HG03135 (cell line): ENCODE measurements around the gene SLC4A2.

Source experiments
- ATAC-seq: cut with Tn5 transposase; IDR thresholded peaks from one replicate; pipeline ENCODE4 v1.9.1; 2021; ENCODE audit warnings: mild to moderate bottlenecking, moderate library complexity; ENCODE audit not compliant: unreplicated experiment

Gene SLC4A2

DNA sequence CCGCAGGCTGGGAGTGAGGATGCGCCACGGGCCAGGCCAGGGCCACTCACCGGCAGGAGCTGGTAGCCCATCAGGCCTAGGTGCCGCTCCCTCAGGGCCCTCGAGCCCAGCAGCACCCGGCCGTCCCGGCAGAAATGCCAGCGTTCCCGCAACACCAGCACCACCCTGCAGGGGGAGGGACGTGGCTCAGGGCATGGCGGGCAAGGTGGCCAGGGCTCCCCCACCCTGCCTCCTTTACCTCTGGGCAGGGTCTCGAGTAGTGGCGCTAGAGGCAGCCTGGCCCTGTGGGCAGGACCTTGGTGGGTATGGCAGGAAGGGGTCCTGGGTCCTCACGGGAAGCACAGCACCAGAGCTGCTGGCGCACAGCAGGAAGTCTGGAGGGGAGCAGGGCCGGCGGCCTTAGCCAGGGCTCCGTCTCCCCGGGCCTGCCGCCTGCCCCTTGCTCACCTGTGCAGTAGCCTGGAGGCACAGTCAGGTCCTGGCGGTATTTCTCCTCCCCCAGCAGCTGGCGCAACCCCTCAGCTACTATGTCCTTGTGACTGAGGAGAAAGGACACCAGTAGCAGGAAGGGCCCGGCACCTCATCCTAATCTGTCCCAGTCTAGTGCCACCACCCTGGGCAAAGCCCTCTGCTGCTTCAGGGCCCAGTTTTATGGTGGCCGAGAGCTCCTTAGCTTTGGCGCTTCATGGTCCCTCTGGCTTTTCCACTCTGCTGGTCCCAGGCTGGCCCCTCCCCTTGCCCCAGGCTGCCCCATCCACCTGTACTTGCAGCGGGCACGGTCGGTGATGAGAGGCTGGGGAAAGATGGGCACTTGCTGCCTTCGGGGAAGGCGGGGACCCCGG lies 17.7 kb downstream of the SLC4A2 start:
- ATAC-seq, result no peak

DNA sequence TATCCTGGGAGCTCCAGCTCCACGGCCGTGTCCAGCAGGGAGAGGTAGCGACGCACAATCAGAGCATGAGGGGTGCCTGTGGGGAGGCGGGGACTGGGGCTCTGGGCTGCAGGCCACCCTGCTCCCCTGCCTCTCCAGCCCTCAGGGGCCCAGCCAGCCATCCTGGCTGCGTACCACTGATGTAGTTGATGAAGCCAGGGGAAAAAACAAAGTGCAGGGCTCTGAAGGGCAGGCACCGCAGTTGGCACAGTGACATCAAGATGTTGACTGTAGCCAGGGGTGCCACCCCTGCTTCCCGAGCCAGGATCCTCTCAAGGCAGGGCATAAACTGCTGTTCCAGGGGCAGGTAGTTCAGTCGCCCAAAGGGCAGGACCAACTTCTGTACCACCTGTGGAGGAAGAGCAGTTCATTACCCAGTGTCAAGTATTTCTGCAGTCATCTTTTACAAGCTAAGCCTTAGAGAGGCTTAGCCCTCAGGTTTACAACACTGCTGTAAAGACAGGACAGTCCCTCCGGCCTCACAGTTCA lies 18.4 kb downstream of the SLC4A2 start:
- ATAC-seq, result no peak

DNA sequence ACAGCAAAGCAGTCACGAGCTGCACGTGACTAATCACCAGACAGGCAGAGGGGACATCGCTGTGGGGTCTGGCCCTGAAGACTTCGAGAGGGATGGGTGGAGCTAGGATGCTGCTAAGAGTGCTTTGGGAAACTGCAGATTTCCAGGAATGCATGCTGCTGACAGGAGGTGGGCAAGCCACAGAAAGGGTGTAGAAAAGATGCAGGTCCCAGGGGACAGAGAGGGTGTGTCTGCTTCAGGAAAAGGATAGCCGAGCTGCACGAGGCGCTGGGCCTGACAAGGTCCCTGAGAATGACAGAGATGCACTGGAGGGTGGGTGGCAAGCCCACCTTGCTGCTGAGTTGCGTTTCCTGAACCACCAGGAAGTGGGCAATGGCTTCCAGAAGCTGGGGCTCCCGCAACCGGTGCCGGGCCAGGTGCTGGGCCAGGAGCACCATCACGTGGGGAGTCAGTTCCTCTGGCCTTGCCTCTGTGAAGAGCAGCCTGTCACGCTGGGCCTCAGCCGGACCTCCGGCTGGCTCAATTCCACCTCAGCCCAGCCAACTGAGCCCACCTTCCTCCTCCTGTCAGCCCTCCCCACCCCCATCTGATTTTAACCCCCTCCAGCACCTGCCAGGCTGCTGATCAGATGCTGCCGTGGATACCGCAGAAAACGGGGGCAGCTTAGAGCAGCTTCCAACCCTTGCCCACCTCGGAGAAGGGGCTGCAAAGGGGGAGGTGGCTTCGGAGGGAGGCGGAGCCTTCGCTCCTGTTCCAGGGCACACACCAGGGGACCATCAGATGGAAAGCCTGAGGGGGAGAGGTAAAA lies 19.0 kb downstream of the SLC4A2 start:
- ATAC-seq, result no peak

DNA sequence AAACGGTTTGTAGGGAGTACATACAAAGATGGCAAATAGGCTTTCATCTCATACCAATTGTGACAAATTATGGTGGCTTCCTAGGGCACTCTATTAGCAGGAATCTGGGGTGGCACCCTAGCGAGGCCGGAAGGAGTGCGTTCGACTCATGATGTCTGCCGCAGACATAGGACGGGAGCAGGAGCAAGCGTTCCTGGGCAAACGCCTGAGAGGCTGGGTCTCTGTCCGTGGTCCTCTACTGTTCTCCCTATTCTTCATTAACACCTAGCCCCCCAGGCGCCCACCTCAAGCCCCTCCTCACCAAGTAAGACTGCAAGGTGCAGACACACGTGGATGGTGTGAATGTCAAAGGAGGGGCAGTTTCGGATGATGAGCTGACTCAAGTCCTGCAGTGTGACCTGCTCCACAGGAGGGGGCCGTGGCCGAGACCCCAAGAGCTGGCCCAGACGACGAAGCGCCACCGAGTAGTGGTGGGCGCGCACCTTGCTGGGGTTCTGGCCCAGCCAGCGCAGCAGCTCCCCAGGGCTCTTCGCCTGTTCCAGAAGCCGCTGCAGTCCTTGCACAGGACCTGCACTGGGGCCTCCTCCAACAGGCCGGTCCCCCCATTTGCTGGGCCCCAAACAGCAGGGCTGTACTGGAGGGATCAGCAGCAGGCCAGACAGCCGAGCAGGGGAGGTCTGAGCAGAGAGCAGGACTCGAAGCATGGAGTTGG lies 20.0 kb downstream of the SLC4A2 start:
- ATAC-seq, result no peak

DNA sequence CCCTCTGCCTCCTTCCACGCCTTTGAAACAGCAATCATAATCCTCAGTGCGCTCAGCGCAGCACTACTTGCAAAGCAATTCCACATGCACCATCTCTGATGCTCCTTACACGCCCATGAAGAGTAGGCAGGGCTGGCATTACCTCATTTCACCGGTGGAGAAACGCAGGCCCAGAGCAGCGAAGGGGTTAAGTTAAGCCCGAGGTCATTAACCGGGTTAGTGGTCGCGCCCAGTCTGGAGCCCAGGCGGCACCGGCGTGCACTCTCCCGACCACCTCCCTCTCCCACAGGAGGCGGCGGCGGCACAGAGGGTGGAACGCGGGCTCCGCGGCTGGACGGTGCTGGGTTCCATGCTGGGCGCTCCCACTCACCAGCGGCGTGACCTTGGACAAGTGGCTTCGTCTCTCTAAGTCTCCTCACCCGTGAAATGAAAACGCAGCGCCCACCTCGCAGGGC lies 20.7 kb downstream of the SLC4A2 start:
- peak; percentile 16 for ATAC-seq

DNA sequence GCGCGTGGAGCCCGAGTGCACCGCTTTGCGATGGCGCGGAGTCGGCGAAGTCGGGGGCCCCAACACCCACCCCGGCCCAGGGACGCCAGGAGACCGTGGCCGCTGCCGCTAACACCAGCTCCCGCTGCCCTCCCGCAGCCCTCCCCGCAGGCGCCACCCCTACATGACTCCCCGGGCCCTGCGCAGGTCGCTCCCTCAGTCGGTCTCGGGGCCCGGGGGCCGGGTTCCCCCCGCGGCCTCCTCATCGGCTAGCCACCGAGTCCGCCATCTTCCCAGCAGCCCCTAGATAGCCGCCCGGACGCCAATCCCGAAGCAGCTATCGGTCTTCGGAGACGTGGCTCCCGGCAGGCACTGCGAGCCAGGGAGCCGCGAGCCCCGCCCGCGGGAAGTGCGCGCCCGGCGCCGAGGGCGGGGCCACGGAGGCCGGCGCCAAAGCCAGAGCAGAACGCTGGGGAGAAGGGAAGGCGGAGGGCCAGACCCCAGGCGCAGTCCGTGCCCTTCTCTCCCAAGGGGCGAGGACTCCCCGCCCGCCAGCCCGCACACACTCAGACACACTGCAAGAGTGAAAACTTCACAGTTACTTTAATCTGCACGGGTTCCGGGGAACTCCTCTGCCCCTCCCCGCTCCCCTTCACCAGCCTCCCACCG lies 21.3 kb downstream of the SLC4A2 start, which contains the start of gene FASTK:
Gene FASTK (minus strand): TSS at position 288 of the 648 bp plus-strand sequence. CDS start 43 bp downstream, at position 245.
- peak; percentile 73 for ATAC-seq

DNA sequence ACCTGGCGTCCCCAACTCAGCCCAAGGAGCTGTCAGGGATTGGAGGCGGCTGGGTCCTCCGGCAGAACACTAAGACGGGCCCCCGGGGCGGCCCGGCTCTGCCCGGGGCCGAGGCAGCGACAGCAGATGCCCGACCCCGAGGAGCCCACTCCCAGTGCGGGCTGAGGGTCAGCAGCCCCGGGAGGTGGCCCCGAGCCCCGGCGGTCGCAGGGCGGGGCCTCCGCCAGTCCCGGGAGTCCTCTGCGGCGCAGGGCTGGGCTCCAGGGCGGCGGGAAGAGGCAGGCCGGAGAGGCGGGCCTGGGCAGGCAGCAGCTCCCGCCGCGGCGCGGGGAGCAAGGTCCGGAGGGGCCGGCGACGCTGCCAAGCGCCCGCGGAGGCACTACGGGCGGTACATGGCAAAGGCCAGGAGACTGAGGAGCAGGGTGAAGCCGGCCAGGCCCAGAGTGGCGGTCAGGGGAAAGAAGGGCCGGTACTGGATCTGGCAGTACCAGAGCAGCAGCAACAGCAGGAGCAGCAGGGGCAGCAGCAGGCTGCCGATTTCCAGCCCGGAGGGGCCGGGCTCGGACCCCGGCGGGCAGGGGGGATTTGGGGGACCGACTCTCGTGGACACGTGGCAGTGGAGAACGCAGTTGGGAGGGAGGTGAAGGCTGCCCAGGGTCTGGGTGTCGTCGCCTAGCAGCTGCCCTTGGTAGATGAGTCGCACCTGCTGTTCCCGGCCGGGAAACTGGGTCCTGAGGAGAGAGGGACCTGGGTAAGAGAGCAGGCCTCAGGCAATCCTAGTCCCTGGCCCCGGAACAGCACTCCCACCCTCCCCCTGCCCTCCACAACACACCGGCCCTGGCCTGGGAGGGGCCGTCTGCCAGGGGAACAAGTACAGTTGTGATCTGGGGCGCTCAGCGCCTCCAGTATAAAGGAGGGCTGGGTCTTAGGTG lies 22.0 kb downstream of the SLC4A2 start:
- ATAC-seq, result no peak

DNA sequence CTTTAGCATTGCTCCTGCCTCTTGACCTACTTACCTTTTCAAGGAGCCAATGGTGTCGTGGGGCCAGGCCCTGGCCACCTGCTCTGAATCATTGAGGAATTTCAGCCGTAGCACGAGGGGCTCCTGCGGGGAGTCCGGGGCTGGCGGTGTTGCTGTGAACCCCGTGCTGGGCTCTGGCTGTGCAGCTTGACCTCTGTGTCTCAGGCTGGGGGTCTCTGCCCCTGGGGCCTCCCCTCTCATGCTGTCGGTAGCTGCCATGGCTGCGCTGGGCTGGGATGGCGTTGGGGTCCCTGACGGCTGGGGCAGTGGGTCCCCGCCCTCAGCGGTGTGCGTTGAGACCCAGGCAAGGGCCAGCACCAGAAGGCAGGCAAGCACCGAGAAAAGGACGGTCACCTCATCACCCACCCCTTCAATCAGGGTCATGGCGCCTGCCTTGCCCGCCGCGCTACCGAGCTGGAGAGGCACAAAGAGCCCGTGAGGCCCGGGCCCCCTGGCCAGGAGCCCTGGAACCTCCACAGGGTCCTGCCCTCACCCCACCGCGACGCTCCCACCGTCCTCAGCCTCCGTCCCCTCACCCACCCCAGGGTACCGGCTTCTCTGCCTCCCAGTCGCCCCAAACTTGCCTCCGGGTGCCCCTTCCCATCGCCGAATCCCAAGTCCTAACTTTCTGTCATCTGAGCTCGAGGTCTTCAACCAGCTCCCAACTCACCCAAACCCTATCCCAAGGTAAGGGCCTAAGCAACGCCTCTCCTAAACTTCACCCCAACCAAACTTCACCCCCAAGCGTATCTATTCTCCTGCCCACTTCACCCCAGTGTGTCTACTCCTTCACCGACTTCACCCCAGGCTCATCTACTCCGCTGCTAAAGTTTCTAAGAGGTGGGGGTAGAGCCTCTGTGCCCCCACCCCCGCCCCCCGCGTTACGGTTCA lies 23.0 kb downstream of the SLC4A2 start:
- no peak for ATAC-seq

DNA sequence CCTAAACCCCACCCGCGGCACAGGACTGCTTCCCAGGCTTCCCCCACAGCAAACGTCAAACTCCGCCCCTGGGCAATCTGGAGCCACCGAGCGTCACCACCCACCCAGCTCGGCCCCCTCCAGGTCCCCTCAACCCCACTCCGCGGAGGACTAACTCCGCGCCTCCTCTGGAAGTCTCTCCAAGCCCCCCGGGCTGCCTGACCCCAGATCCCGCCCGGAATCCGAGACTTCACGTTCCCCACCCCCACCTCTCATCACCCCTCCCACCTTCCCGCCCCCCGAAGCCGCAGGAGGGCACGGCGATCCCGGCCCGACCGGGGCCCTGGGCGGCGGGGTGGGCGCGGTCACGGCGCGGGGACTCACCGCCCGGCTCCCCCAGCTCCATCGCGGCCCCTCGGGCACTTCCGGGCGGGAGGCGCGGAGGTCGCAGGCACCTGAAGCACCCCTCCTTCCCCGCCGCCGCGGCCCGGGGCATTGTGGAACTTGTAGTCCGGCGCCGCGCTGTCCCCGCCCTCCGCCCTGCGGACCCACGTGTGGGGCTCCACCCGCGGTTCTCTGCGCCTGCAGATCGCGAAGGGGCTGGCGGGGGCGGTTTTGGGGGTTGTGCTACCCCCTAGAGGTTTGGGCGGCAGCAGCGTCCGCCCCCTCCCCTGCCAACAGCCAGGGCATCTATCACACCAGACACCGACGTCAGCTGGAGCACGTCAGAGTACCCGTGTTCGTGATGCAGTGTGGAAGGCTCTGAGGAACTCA lies 23.9 kb downstream of the SLC4A2 start, which contains the start of gene TMUB1:
Gene TMUB1 (minus strand): TSS at position 423 of the 753 bp plus-strand sequence. CDS start 930 bp downstream, outside the sequence.
- peak; percentile 44 for ATAC-seq

DNA sequence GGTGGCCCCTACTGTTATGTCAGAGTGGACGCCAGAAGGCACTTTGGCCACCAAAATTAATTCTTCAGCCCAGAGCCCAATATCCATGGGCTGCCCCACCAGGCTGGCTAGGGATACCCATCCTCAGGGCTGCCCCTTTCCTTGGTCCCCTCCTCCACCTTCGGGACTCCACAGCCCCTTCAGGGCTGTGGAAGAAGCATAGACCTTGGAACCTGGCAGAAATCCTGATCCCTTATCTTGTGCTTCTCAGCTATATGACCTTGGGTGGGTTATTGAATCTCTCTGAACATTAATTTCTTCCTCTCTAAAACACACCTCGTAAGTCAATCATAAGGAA lies 24.4 kb downstream of the SLC4A2 start:
- no peak for ATAC-seq

DNA sequence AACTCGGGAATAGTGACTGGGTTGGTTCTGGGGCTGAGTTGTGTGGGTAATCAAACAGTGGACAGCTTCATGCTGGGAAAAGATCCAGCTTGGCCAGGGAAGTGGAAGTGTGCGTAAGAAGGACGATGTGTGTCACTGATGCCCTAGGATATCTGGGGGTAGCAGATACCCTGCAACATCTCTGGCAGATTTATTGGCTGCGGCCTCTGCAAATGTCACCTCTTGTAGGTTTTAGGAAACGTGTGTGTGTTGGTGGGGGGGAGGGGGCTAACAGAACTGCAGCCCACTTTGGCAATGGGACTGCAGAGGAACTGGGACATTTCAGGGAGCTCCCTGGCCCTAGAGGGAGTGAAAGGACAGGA lies 25.9 kb downstream of the SLC4A2 start:
- ATAC-seq, result no peak

DNA sequence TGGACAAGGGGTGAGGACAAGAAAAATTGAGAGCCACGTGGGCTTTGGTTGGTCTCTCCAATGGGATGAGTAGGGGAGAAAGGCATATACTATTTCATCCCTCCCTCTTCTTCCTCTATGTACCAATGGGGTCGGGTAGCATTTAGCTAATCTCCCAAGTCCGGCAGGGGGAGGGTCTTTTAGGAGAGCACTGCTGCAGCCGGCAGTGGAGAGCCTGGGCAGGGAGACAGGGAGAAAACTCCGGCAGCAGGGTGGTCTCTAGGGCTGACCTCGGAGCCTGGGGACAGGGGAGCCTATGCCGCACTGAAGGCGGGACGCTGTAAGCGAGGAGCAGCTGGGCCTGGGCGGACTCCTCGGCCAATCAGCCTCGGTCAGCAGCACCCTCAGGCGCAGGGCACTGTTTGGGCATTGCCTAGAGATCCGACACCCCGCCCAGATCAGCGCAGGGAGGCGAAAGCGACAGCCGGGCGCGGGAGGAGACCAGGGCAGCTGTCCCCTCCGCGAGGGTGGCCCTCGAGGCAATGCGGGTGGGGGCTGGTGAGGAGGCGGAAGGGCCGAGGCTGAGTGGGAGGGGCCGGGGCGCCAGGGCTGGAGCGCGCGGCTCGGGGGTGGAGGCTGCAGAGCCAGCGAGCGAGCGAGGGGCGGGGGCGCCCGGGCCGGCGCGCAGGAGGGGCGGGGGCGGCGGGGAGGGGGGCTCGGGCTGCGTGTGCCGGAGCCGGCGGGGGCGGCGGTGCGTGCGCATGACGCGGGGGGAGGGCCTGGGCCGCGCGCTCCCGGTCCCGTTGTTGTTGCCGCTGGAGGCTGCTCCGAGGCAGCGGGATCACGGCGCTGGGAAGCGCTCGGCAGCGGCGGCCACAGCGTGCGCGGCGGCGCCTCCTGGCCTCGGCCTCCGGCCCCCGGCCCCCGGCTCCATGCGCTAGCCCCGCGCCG lies 26.6 kb downstream of the SLC4A2 start, which contains the start of gene AGAP3:
Gene AGAP3 (plus strand): TSS at position 785 of the 930 bp plus-strand sequence. CDS start 267 bp downstream, outside the sequence.
- ATAC-seq, result peak; percentile 49

DNA sequence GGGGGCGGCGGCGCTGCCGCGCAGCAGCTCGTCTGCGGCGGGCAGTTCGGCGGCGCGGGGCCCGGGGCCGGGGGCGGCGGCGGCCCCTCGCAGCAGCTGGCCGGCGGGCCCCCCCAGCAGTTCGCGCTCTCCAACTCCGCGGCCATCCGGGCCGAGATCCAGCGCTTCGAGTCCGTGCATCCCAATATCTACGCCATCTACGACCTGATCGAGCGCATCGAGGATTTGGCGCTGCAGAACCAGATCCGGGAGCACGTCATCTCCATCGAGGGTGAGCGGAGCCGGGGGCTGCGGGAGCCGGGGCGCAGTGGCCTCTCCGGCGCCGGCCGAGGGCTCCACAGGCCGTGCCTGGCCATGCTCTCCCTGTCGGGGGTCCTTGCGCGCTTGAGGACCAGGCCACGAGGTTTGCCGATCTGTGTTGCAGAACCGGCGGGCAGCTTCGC lies 27.4 kb downstream of the SLC4A2 start:
- ATAC-seq, result no peak

DNA sequence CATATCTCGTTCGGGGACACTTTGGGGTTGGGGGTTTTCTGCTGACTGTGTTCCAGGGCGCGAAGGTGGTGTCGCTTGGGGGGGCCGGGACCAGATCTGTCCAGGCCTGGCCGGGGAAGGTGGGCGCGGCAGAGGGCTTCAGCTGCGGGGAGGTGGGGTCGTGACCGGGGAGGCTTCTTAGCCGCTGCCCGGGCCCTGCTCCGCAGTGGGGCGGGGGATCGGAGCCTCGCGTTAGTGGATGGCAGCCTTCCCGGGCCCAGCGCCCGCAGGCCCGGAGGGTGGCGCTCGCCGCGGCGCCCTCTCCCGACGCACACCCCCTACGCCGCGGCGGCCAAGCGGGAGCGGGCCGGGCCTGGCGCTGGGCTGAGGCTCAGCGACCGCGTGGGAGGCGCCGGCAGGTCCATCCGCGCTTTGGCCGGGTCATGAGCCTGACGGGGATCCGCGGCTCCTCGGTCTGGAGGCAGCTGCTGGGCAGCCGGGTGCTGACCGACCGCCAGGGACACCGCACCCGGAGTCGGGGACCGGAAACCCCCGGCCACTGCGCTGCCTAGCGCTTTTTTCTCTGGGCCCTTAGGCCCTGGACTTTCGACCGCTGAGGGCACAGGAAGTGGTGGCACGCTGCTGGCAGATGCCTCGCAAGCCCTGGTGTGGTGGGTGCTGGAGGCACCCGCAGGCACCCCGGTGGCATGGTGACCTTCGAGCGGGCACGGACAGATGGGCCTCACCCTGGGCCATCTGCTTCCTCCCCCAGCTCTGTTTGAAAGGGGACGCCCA lies 28.0 kb downstream of the SLC4A2 start:
- no peak for ATAC-seq

DNA sequence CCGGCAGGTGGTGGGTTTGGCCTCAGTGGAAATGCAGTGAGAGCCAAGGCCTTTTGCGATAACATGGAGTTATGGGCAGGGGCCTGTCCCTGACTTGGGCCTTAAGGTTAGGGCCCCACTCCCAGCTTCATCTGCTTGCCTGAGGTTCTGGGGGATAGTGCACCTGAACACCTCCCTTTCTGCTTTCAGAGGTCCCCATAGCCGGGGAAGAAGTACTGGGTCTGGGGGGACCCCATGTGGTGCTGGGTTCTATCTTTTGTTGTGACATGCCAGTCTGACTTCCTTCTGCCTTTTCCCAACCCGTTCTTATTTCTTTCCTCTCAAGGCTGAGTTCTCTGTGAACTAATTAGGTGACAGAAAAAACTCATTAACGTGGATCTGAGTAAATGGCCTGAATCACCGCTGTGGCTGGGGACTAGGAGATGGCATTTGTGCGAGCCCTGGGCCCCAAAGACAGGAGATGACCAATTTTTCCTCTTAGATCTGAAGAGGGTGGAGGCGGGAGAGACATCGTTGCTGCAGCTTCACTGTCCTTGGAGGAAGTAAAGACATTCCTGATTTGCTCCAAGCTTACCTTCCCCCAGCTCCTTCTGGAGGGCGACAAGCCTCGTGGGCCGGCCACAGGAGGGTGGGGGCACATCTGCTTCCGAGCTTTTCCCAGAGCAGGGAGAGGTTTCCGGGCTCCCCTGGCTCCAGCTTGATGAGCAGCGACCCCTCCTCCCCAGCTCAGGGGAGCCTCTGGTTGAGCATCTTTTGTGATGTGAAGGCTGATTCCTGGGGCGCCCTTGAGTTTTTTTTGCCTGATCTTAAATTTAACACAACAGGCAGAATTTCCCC lies 28.8 kb downstream of the SLC4A2 start:
- no peak for ATAC-seq
